ENCODE measurements around the gene BMP6. TPM values are rescaled to one million over a fixed set of nuclear protein-coding genes. Genes with fewer than 3 reads are reported as not detected.

Gene BMP6
- total RNA-seq, 2 experiments from 2014 or later, result not detected

DNA sequence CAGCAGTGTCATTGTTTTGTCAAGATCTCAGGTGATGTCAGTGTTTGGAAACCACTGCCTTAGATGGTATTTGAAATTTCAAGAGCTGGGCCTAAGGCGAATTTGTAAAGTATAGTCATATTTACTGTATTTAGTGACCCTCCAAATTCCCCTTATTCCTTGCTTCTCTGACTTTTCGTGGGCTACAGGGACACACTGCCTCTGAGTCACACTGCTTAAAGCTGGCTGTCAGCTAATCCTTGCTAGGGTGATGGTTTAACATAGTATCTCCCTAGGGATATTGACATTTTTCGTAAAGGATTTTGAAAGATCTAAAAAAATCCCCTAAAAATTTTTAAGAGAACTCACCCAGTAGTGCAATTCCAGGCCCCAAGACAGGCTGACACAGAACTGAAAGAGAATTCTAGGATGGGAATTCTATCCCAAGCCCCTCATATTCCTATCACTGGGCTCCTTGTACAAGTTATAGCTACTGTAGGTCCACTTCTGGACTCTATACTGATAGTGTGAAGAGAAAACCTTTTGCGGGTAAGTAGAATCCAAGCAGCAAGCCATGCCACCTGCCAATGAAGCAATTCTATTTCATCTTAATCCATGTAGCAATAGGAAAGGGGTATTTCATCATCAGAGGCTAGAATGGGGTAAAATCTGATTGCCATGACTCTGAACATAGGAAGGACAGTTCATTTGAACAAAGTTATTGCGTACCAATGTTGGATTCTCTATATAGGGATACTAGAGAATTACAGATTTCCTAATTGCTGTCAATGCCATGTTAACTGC lies 4.3 kb downstream of the BMP6 start:
- ChIA-PET CTCF (no interaction called here), POLR2A (no interaction called here)
- DNase-seq (no peak), ATAC-seq (ENCODE audit: poor library complexity) (no peak)
- intact Hi-C loops (cut with DNase I, micrococcal nuclease), result no loop called here
- H3K36me3 ChIP-seq (ENCODE audit: insufficient read depth, low read length), result no peaks in the 10 kb centered on the region
- H3K27ac ChIP-seq (ENCODE audit: low read depth in 1 of 2, low read length in 2 of 2), result no peak overlapping the region
- H3K4me1 ChIP-seq (ENCODE audit: insufficient read depth, low read length), result peaks cover 28% of the 10 kb centered on the region
- Mint-ChIP-seq H3K9me3 (no peaks in the 10 kb centered on the region), H3K36me3 (ENCODE audit: low read depth) (no peaks in the 10 kb centered on the region), H3K4me1 (ENCODE audit: low read depth) (peaks cover 11% of the 10 kb centered on the region), H3K27ac (no peak overlapping the region), H3K27me3 (peaks cover 87% of the 10 kb centered on the region), H3K4me3 (no peak overlapping the region)
- H3K9me3 ChIP-seq (ENCODE audit: control insufficient read depth in 1 of 2, insufficient read depth in 1 of 2, low read length in 2 of 2), result peaks cover 0 to 7% of the 10 kb centered on the region in 2 experiments
- peaks cover 51 to 81% of the 10 kb centered on the region in 2 experiments for H3K27me3 ChIP-seq (ENCODE audit: control insufficient read depth in 1 of 2, insufficient read depth in 2 of 2, low read length in 2 of 2)
- no peak overlapping the region for H3K4me3 ChIP-seq (ENCODE audit: low read length)
- TF ChIP-seq, protein P1, sequence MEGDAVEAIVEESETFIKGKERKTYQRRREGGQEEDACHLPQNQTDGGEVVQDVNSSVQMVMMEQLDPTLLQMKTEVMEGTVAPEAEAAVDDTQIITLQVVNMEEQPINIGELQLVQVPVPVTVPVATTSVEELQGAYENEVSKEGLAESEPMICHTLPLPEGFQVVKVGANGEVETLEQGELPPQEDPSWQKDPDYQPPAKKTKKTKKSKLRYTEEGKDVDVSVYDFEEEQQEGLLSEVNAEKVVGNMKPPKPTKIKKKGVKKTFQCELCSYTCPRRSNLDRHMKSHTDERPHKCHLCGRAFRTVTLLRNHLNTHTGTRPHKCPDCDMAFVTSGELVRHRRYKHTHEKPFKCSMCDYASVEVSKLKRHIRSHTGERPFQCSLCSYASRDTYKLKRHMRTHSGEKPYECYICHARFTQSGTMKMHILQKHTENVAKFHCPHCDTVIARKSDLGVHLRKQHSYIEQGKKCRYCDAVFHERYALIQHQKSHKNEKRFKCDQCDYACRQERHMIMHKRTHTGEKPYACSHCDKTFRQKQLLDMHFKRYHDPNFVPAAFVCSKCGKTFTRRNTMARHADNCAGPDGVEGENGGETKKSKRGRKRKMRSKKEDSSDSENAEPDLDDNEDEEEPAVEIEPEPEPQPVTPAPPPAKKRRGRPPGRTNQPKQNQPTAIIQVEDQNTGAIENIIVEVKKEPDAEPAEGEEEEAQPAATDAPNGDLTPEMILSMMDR (IDR thresholded peaks at IDR 0.05), result no peak

DNA sequence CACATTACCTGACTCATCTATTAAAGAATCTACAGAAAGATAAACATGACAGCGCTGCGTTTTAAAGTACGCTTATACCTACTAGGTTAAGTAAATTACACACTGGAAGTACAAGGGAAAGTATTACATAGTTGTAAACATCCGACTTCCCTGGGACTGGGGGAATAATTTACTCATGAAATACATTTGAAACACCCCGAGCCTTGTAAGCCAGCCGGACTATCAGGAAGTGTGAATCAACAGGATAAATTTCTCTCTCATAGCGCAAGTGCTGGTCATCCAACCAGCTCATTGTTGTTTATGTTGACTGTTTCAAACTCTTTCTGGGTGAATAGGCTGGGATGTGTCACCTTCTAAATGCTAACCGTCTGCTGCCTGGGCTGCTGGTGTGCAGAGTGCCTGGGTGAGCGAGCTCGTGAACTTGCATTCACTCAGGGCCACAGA lies 4.9 kb downstream of the BMP6 start:
- ATAC-seq (ENCODE audit: poor library complexity), result no peak

DNA sequence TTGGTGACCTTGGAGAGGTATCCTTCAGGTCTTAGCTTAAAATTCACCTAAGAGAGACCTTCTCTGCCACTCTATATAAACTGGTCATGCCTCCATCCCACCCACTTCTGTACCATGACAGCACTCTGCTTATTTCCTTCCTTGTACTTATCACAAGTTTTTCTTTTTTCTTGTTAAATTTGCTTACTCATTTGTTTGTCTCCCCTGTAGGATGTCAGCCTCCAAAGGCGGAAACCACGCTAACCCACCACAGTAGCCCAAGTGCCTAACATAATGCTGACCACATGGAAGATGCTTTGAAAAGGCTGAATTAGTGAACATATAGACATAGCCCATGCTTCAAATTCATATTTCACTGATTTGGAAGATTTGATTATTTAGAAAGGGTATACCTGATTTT lies 5.4 kb downstream of the BMP6 start:
- Histone ChIP-seq H3K4me1 (ENCODE audit: insufficient read depth, low read length) (peaks cover 23% of the 10 kb centered on the region), H3K9me3 (ENCODE audit: control insufficient read depth in 1 of 2, insufficient read depth in 1 of 2, low read length in 2 of 2) (peaks cover 0 to 7% of the 10 kb centered on the region in 2 experiments), H3K27me3 (ENCODE audit: control insufficient read depth in 1 of 2, insufficient read depth in 2 of 2, low read length in 2 of 2) (peaks cover 42 to 74% of the 10 kb centered on the region in 2 experiments), H3K27ac (ENCODE audit: low read depth in 1 of 2, low read length in 2 of 2) (no peak overlapping the region), H3K4me3 (ENCODE audit: low read length) (no peak overlapping the region), H3K36me3 (ENCODE audit: insufficient read depth, low read length) (no peaks in the 10 kb centered on the region)
- DNase-seq (no peak), ATAC-seq (ENCODE audit: poor library complexity) (no peak)
- Mint-ChIP-seq H3K4me3 (no peak overlapping the region), H3K27me3 (peaks cover 87% of the 10 kb centered on the region), H3K27ac (no peak overlapping the region), H3K9me3 (no peaks in the 10 kb centered on the region), H3K36me3 (ENCODE audit: low read depth) (no peaks in the 10 kb centered on the region), H3K4me1 (ENCODE audit: low read depth) (peaks cover 11% of the 10 kb centered on the region)
- CTCF ChIA-PET, result no interaction called here
- TF ChIP-seq, protein P1 (IDR thresholded peaks at IDR 0.05), result no peak
- POLR2A ChIA-PET, result no interaction called here
- intact Hi-C loops (cut with DNase I, micrococcal nuclease), result no loop called here

More for the DNA sequence above, 4.9 kb downstream of the BMP6 start:
- Histone ChIP-seq H3K36me3 (ENCODE audit: insufficient read depth, low read length) (no peaks in the 10 kb centered on the region), H3K27ac (ENCODE audit: low read depth in 1 of 2, low read length in 2 of 2) (no peak overlapping the region), H3K27me3 (ENCODE audit: control insufficient read depth in 1 of 2, insufficient read depth in 2 of 2, low read length in 2 of 2) (peaks cover 45 to 75% of the 10 kb centered on the region in 2 experiments), H3K4me1 (ENCODE audit: insufficient read depth, low read length) (peaks cover 28% of the 10 kb centered on the region), H3K9me3 (ENCODE audit: control insufficient read depth in 1 of 2, insufficient read depth in 1 of 2, low read length in 2 of 2) (peaks cover 0 to 7% of the 10 kb centered on the region in 2 experiments), H3K4me3 (ENCODE audit: low read length) (no peak overlapping the region)
- H3K4me3 Mint-ChIP-seq, result no peak overlapping the region
- ChIA-PET CTCF (no interaction called here), POLR2A (no interaction called here)
- TF ChIP-seq, protein P1 (IDR thresholded peaks at IDR 0.05), result no peak
- H3K9me3 Mint-ChIP-seq, result no peaks in the 10 kb centered on the region
- no peak overlapping the region for H3K27ac Mint-ChIP-seq
- DNase-seq, result no peak
- H3K27me3 Mint-ChIP-seq, result peaks cover 87% of the 10 kb centered on the region
- intact Hi-C loops (cut with DNase I, micrococcal nuclease), result no loop called here
- H3K36me3 Mint-ChIP-seq (ENCODE audit: low read depth), result no peaks in the 10 kb centered on the region
- peaks cover 11% of the 10 kb centered on the region for H3K4me1 Mint-ChIP-seq (ENCODE audit: low read depth)

Data from CD4-positive, alpha-beta T cell (primary cell).